GM13977 (cell line): Measurements from ENCODE around the gene RNF157.

Experiments
- DNase-seq: peaks from one replicate; pipeline ENCODE4 v3.0.0; 2012; ENCODE audit warnings: low spot score
- in situ Hi-C: fragments of 300-500 bp; cut with MboI; formaldehyde crosslinking; loops from one replicate; pipeline ENCODE4 v1.12.0; 2022; ENCODE audit warnings: low sequenced_read_pairs, low pct_unique_long_range_greater_than_20kb, mixed read lengths, inconsistent platforms; ENCODE audit not compliant: unreplicated experiment
- TF ChIP-seq, protein P1 (sequence below): IDR thresholded peaks from 2 replicates; pipeline ENCODE4 v1.5.1; 2012; ENCODE audit warnings: mild to moderate bottlenecking, control low read depth; ENCODE audit not compliant: insufficient read depth; ENCODE audit errors: extremely low read depth, missing control alignments

Gene RNF157

DNA sequence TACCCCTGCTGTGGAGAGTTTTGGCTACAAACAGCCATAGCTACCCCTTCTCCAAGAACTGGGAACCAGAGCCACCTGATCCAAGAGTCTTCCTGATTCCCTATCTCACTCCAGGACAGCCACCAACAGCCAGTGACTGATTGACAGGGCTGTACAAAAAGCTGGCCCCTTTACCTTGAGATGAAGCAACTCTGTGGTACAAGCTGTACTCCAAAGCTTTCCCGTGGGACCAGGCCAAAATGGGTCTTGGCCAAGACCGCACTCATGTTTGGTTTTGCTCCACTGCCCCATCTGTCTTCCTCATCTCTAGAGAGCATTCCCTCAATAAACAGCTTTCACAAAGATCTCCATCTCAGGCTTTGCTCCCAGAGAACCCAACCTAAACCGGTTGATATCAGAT, 43.6 kb downstream of the RNF157 start:
- DNase-seq = no peak

DNA sequence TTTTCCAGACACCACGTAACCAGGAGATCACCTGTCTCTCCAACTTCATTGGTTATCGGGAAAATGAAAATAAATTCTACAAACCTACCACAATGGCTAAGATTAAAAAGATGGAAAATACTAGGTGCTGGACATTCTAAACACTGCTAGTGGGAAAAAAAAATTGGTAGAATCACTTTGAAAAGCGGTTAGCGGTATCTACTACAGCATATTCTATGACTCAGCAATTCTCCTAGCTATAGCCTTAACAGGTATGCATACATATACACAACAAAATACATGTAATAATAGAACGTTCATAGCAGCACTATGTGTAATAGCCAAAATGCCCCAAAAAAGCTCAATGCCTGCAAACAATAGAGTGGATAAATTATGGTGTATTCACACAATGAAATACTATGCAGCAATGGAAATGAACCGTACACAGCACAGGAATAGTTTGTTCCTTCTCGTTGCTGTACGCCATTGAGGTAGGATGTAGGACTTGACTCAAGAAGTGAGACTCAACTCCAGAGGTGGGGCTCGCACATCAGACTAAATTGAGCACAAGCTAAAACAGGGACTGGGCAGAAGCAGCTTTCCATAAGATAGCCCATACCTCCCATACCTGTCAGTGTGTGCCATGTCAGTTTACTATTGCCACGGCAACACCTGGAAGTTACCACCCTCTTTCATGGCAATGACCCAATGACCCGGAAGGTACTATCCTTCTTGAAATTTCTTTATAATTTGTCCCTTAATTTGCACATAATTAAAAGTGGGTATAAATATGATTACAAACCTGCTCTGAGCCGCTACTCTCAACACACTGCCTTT, 44.8 kb downstream of the RNF157 start:
- TF ChIP-seq, protein P1, sequence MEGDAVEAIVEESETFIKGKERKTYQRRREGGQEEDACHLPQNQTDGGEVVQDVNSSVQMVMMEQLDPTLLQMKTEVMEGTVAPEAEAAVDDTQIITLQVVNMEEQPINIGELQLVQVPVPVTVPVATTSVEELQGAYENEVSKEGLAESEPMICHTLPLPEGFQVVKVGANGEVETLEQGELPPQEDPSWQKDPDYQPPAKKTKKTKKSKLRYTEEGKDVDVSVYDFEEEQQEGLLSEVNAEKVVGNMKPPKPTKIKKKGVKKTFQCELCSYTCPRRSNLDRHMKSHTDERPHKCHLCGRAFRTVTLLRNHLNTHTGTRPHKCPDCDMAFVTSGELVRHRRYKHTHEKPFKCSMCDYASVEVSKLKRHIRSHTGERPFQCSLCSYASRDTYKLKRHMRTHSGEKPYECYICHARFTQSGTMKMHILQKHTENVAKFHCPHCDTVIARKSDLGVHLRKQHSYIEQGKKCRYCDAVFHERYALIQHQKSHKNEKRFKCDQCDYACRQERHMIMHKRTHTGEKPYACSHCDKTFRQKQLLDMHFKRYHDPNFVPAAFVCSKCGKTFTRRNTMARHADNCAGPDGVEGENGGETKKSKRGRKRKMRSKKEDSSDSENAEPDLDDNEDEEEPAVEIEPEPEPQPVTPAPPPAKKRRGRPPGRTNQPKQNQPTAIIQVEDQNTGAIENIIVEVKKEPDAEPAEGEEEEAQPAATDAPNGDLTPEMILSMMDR = no peak
- DNase-seq = no peak
- in situ Hi-C loops = no loop called here

More for the DNA sequence above, 43.6 kb downstream of the RNF157 start:
- in situ Hi-C loops = no loop called here
- TF ChIP-seq, protein P1 = no peak

DNA sequence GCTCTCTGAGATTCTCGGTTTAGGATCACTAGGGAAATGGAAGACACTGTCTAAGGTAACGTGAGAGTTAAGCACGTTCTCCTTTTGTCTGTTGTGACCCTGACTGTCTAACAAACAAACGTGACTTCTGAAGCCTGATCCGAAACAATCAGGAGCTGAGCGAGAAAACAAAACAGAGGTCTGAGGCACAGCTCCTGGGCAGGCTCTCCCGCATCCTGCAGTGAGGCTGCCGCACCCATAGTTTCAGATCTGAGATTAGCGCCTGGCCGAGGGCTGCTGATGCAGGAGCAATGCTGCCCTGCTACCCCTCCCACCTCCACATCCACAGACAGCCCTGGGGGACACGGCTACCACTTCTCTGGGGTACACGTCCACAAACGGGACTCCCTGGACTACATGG, 46.7 kb downstream of the RNF157 start:
- DNase-seq = no peak
- in situ Hi-C loops = no loop called here
- TF ChIP-seq, protein P1 = no peak

DNA sequence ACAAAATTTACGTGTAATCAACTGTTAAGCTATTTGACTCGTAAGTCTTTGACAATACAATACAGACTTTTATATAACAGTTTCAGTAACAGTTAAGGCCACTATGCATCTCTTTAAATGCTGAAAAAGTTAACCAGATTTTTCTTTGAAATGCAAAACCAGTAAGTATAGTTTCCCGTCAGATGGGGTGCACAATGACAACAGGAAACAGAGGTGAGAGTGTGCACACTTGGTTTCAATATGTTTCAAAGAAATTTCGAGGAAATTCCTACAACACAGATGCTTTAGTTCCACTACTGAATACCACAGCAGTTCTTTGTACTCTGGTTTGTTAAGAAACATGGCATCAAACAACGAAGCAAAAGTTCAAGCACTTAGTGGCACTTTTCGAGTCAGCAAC, 48.4 kb downstream of the RNF157 start:
- peak; percentile 54 for DNase-seq
- in situ Hi-C loops = no loop called here
- TF ChIP-seq, protein P1 = no peak

DNA sequence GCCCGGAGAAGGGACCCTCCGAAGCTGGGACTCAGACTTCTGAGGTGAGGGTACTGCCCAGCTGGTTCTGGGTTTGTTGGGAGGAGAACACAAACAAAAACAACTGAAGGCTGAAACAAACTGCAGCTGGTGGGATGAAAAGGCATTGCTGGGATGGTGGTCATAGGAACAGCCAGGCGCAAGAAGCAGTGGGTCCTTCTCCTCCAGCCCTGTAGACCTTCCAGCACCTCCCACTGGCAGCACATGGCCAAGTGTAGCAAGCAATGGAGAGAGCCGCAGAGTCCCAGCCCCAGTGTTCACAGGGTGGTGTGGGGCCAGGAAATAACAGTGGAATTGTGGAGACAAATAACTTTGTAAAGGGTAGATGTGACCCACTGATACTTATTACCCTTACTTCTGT, 50.6 kb downstream of the RNF157 start:
- TF ChIP-seq, protein P1 = peak; percentile 9
- in situ Hi-C loops = loop anchor here (5.0 kb wide), 1 partner anchor 73 kb away; no protein-coding TSS in a partner anchor
- DNase-seq = no peak

DNA sequence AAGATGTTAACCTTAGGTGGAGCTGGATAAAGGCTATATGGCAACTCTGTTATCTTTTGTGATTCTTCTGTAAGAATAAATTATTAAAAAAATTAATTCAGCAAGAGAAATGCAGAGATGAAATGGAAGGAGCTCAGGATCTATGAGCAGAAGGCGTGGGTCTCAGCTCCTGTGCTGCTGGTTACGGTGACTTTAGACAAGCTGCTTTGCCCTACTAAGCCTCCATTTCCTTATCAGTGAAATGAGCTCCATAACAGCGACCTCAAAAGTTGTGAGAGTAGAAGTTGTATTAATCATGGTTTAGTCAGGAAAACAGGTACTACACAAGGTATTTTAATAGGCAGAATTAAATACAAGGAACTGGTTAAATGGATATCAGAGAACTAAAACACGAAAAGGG, 51.0 kb downstream of the RNF157 start:
- in situ Hi-C loops = loop anchor here (5.0 kb wide), 1 partner anchor 73 kb away; no protein-coding TSS in a partner anchor
- TF ChIP-seq, protein P1 = no peak
- no peak for DNase-seq
